Upper lobe of left lung (tissue), 4 donors: ENCODE data around the gene RNF213.

Experiments used
- CTCF ChIP-seq, 6 experiments: fragments of 450-650 bp in 4 of 6; fragments of 200-600 bp in 2 of 6; sonication (generic) in 2 of 6; IDR thresholded peaks; one replicate each; pipeline ENCODE4 v1.5.1; 2016 to 2019; ENCODE audit warnings: antibody characterized with exemption in 6 of 6
- EP300 ChIP-seq, 4 donors: sonication (generic); formaldehyde crosslinking; IDR thresholded peaks; one replicate each; pipeline ENCODE4 v1.5.1; 2017; ENCODE audit warnings: antibody characterized with exemption in 4 of 4, control low read depth in 2 of 4
- POLR2A ChIP-seq, 4 donors: fragments of 450-650 bp; IDR thresholded peaks; one replicate each; pipeline ENCODE4 v1.5.1; 2016 to 2017; ENCODE audit warnings: antibody characterized with exemption in 4 of 4, mild to moderate bottlenecking in 2 of 4
- POLR2AphosphoS5 ChIP-seq, 2 donors: sonication (generic); formaldehyde crosslinking; IDR thresholded peaks; one replicate each; pipeline ENCODE4 v1.5.1; 2017; ENCODE audit warnings: antibody characterized with exemption in 2 of 2

- TF ChIP-seq CTCF (IDR thresholded peaks at IDR 0.05), result no peak
- no peak for TF ChIP-seq POLR2A (IDR thresholded peaks at IDR 0.05)
- TF ChIP-seq POLR2AphosphoS5 (IDR thresholded peaks at IDR 0.05), result no peak
- no peak for TF ChIP-seq EP300 (IDR thresholded peaks at IDR 0.05)
These were observed 1.6 kb downstream of the RNF213 start for GRCh38 chr17:80262291-80262690.
